Measurements from ENCODE around the gene TMEM59. TPM values are rescaled to one million over a fixed set of nuclear protein-coding genes. Genes with fewer than 3 reads are reported as not detected.
"Not testable (repeated sequence)": the region's sequence is repeated elsewhere in the genome, so short reads cannot be mapped to it uniquely, and the experiment has no call there.

The TMEM59 gene
- total RNA-seq, 4 donors from 2014 or later: 156 to 248 (median 224) TPM

- intact Hi-C loops (cut with DNase I; ENCODE audit: low total_unique reads) (no loop called here), in situ Hi-C loops (cut with MboI; ENCODE audit: low sequenced_read_pairs in 4 of 4) (no loop called here)
- Histone ChIP-seq H3K27me3 (no peaks in the 10 kb centered on the region), H3K27ac (no peak overlapping the region), H3K4me1 (no peaks in the 10 kb centered on the region), H3K36me3 (no peaks in the 10 kb centered on the region), H3K9me3 (no peaks in the 10 kb centered on the region), H3K4me3 (no peak overlapping the region)
- DNase-seq (no peak), ATAC-seq (no peak)
- TF ChIP-seq POLR2A (IDR thresholded peaks at IDR 0.05) (no peak), CTCF (IDR thresholded peaks at IDR 0.05 in 4 of 5, conservative IDR thresholded peaks at IDR 0.05 in 1 of 5) (no peak)
These were observed 45.4 kb downstream of the TMEM59 start for GRCh38 chr1:54007613-54008012.

GRCh38 chr1:54006508-54006907, 46.5 kb downstream of the TMEM59 start:
- no peak for ATAC-seq
- intact Hi-C loops (cut with DNase I; ENCODE audit: low total_unique reads): no loop called here

GRCh38 chr1:54004481-54005049, 48.4 kb downstream of the TMEM59 start:
- no peak for TF ChIP-seq POLR2A (IDR thresholded peaks at IDR 0.05)
- no peak for TF ChIP-seq CTCF (IDR thresholded peaks at IDR 0.05 in 4 of 5, conservative IDR thresholded peaks at IDR 0.05 in 1 of 5)
- DNase-seq: no peak
- H3K4me1 ChIP-seq: no peaks in the 10 kb centered on the region
- H3K9me3 ChIP-seq: no peaks in the 10 kb centered on the region
- ATAC-seq: no peak
- intact Hi-C loops (cut with DNase I; ENCODE audit: low total_unique reads) (no loop called here), in situ Hi-C loops (cut with MboI; ENCODE audit: low sequenced_read_pairs in 4 of 4) (no loop called here)
- no peaks in the 10 kb centered on the region for H3K27me3 ChIP-seq
- no peaks in the 10 kb centered on the region for H3K36me3 ChIP-seq
- no peak overlapping the region for H3K27ac ChIP-seq
- no peak overlapping the region for H3K4me3 ChIP-seq

More at GRCh38 chr1:54006508-54006907, 46.5 kb downstream of the TMEM59 start:
- H3K27ac ChIP-seq: no peak overlapping the region
- no peaks in the 10 kb centered on the region for H3K36me3 ChIP-seq
- no peaks in the 10 kb centered on the region for H3K4me1 ChIP-seq
- no peaks in the 10 kb centered on the region for H3K9me3 ChIP-seq
- TF ChIP-seq POLR2A (IDR thresholded peaks at IDR 0.05) (no peak), CTCF (IDR thresholded peaks at IDR 0.05 in 4 of 5, conservative IDR thresholded peaks at IDR 0.05 in 1 of 5) (no peak)
- no peak overlapping the region for H3K4me3 ChIP-seq
- DNase-seq: no peak
- in situ Hi-C loops (cut with MboI; ENCODE audit: low sequenced_read_pairs in 4 of 4): no loop called here
- H3K27me3 ChIP-seq: no peaks in the 10 kb centered on the region

- in situ Hi-C loops (cut with MboI; ENCODE audit: low sequenced_read_pairs in 4 of 4); DNase-seq; H3K9me3 ChIP-seq; H3K4me1 ChIP-seq; ATAC-seq; H3K27me3 ChIP-seq; H3K4me3 ChIP-seq; intact Hi-C loops (cut with DNase I; ENCODE audit: low total_unique reads); H3K27ac ChIP-seq; H3K36me3 ChIP-seq: not testable (repeated sequence)
These were observed 49.1 kb downstream of the TMEM59 start for GRCh38 chr1:54003750-54004480.

GRCh38 chr1:54003249-54003646, 49.8 kb downstream of the TMEM59 start:
- no peak for TF ChIP-seq CTCF (IDR thresholded peaks at IDR 0.05 in 4 of 5, conservative IDR thresholded peaks at IDR 0.05 in 1 of 5)
- TF ChIP-seq POLR2A (IDR thresholded peaks at IDR 0.05): no peak
- no peaks in the 10 kb centered on the region for H3K4me1 ChIP-seq
- no peak overlapping the region for H3K27ac ChIP-seq
- in situ Hi-C loops (cut with MboI; ENCODE audit: low sequenced_read_pairs in 4 of 4) (no loop called here), intact Hi-C loops (cut with DNase I; ENCODE audit: low total_unique reads) (no loop called here)
- H3K27me3 ChIP-seq: no peaks in the 10 kb centered on the region
- ATAC-seq: no peak
- no peaks in the 10 kb centered on the region for H3K36me3 ChIP-seq
- H3K9me3 ChIP-seq: no peaks in the 10 kb centered on the region
- no peak overlapping the region for H3K4me3 ChIP-seq
- DNase-seq: no peak

Measured in gastrocnemius medialis (tissue), 4 donors.